ENCODE results near the gene ARSI.

DNA sequence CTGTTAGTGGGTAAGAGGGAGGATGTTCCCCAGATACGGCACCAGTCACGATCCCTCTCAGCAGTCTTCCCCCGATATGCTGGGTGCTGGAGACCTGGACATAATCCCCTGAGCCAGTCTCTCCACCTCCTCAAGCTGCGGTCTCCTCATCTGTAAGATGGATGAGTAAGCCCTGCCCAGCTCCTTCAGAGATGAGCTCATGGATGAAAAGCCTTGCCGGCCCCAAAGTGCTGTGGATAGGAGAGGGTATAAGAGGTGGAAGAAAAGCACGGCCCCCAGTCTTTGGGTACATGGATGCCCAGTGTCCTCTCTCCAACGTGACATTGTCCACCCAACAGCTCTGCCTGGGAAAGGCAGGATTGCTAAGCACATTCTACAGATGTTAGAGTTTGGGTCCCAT lies 17.6 kb downstream of the ARSI start:
- TF ChIP-seq TCF7L2 (IDR thresholded peaks at IDR 0.05; ENCODE audit: borderline replicate concordance, low read depth, low read length) (no peak), ZNF274 (IDR thresholded peaks at IDR 0.05; ENCODE audit: low read length) (no peak), ZNF274 (tag by site-specific recombination; IDR thresholded peaks at IDR 0.05; ENCODE audit: borderline replicate concordance) (no peak)
- TF ChIP-seq, protein P1, sequence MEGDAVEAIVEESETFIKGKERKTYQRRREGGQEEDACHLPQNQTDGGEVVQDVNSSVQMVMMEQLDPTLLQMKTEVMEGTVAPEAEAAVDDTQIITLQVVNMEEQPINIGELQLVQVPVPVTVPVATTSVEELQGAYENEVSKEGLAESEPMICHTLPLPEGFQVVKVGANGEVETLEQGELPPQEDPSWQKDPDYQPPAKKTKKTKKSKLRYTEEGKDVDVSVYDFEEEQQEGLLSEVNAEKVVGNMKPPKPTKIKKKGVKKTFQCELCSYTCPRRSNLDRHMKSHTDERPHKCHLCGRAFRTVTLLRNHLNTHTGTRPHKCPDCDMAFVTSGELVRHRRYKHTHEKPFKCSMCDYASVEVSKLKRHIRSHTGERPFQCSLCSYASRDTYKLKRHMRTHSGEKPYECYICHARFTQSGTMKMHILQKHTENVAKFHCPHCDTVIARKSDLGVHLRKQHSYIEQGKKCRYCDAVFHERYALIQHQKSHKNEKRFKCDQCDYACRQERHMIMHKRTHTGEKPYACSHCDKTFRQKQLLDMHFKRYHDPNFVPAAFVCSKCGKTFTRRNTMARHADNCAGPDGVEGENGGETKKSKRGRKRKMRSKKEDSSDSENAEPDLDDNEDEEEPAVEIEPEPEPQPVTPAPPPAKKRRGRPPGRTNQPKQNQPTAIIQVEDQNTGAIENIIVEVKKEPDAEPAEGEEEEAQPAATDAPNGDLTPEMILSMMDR (tag by site-specific recombination; IDR thresholded peaks at IDR 0.05): no peak
- TF ChIP-seq, protein P2, sequence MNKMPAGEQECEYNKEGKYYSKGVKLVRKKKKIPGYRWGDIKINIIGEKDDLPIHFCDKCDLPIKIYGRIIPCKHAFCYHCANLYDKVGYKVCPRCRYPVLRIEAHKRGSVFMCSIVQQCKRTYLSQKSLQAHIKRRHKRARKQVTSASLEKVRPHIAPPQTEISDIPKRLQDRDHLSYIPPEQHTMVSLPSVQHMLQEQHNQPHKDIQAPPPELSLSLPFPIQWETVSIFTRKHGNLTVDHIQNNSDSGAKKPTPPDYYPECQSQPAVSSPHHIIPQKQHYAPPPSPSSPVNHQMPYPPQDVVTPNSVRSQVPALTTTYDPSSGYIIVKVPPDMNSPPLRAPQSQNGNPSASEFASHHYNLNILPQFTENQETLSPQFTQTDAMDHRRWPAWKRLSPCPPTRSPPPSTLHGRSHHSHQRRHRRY (tag by site-specific recombination; IDR thresholded peaks at IDR 0.05): no peak

Data from HEK293 (cell line).